Activated T-cell treated with anti-CD3 and anti-CD28 coated beads, Interleukin-2, amount 50 U/mL, for 72 hours (primary cell): ENCODE results near the gene C2CD5. TPM values are rescaled to one million over a fixed set of nuclear protein-coding genes. Genes with fewer than 3 reads are reported as not detected.

ENCODE experiments used
- ATAC-seq, 2 donors: fragments of 150-1000 bp; cut with Tn5 transposase; replicated peaks in 1 of 2; 2 replicates each; pipeline ENCODE4 v1.10.0; 2021; ENCODE audit warnings: moderate library complexity in 2 of 2, mild to moderate bottlenecking in 1 of 2
- DNase-seq, 2 donors: peaks; one replicate each; pipeline ENCODE4 v3.0.0; 2021 to 2022; ENCODE audit warnings: mixed read lengths in 1 of 2
- H3K27ac Mint-ChIP-seq: one replicate; pipeline ENCODE4 v1.8.0; 2022; ENCODE audit warnings: mild to moderate bottlenecking, moderate library complexity, mixed read lengths
- H3K27me3 Mint-ChIP-seq: one replicate; pipeline ENCODE4 v1.8.0; 2022; ENCODE audit warnings: low read depth, mixed read lengths
- H3K36me3 Mint-ChIP-seq, 2 donors: one replicate each; pipeline ENCODE4 v1.8.0; 2022; ENCODE audit warnings: mixed read lengths in 2 of 2, mild to moderate bottlenecking in 1 of 2; ENCODE audit not compliant: insufficient read depth in 2 of 2
- H3K4me1 Mint-ChIP-seq: one replicate; pipeline ENCODE4 v1.8.0; 2022; ENCODE audit warnings: low read depth, mixed read lengths
- H3K4me3 Mint-ChIP-seq, 2 donors: one replicate each; pipeline ENCODE4 v1.8.0; 2022; ENCODE audit warnings: mild to moderate bottlenecking in 2 of 2, mixed read lengths in 2 of 2, moderate library complexity in 2 of 2
- H3K9me3 Mint-ChIP-seq, 2 donors: one replicate each; pipeline ENCODE4 v1.8.0; 2022; ENCODE audit warnings: mixed read lengths in 2 of 2
- total RNA-seq, 2 donors: library from RNA; stranded (reverse); gene quantifications; one replicate each; pipeline ENCODE4 v1.2.3, GENCODE V29; 2022

The C2CD5 gene
- total RNA-seq, 2 donors from 2014 or later, result 37.4 to 44.1 TPM

DNA sequence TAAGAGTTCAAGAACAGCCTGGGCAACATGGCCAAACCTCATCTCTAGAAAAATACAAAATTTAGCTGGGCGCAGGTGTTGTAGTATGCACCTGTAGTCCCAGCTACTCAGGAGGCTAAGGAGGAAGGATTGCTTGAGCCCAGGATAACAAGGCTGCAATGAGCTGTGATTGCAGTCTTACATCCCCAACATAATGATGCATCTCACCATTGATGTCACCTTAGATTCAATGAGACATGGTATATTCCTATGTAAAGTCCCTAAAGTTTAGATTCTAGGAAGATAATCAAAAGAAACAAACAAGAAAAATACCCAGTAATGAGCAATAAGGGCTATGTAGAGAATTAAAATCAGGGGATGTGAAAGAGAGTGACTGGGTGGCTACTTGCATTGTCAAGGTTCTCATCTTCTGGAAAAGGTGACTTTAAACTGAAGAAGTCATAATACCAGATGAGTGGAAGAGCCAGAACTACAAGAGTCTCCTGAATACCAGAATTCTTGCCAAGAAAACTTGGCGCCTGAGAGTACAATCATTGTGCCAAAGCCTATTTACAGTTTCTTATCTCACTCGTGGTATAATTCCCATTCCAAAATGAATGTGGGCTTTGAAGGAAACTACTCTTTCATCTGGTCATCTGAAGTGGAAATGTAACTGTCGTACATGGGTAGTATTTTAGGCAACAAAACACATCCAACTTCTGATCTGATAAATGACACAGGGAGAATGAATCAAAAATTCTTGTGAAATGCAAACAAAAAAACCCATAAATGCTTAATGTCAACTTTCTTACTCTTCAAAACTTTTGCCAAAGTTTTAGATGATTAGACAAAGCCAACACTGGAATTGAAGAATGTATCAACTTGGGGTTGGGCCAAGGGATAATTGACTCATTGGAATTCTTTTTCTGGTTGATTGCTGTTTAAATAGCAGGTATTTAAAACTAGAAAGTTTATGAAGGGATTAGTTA lies 128.7 kb downstream of the C2CD5 start:
- ATAC-seq (peak; percentile 45 to 63), DNase-seq (no peak)
- peak overlapping the region; percentile 12 for H3K27ac Mint-ChIP-seq
- no peaks in the 10 kb centered on the region for H3K9me3 Mint-ChIP-seq
- H3K4me1 Mint-ChIP-seq, result peaks cover 14% of the 10 kb centered on the region
- H3K4me3 Mint-ChIP-seq, result peak overlapping the region in 1 of 2 donors; percentile 64
- H3K27me3 Mint-ChIP-seq, result no peaks in the 10 kb centered on the region
- no peaks in the 10 kb centered on the region for H3K36me3 Mint-ChIP-seq

DNA sequence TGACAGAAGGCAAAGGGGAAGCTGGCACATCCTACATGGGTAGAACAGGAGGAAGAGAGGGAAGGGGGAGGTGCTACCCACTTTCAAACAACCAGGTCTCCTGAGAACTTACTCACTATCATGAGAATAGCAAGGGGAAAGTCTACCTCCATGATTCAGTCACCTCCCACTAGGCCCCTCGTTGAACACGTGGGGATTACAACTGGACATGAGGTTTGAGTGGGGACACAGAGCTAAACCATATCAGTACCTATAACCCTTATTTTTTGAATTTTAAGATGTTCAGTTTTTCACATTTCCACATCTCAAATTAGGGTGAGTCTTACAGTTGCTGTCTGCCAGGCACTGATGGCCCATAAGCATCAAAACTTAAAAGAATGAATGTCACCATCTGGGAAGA lies 129.6 kb downstream of the C2CD5 start:
- no peaks in the 10 kb centered on the region for H3K27me3 Mint-ChIP-seq
- H3K9me3 Mint-ChIP-seq, result no peaks in the 10 kb centered on the region
- DNase-seq (no peak), ATAC-seq (no peak)
- peaks cover 18% of the 10 kb centered on the region for H3K4me1 Mint-ChIP-seq
- H3K4me3 Mint-ChIP-seq, result peak overlapping the region in 1 of 2 donors; percentile 17
- H3K27ac Mint-ChIP-seq, result no peak overlapping the region
- H3K36me3 Mint-ChIP-seq, result no peaks in the 10 kb centered on the region

DNA sequence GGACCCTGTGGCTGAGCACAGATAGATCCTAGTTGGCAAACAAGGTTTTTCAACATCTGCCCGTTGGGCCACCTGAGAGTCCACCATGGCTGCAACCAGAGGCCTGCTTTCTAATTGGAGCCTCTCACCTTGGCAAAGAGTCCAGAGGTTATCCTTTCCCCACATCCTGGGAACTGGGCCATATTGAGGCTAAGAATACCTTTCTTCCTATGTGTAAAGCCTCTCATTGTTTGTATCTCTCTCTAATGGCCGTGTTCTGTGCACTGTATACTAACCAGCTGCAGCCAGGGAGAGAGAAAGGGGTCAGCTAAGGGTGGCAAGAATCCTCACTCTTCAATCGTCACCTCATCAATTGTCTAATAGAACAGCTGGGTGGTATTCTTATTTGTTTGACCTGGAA lies 130.8 kb downstream of the C2CD5 start:
- Mint-ChIP-seq H3K4me3 (no peak overlapping the region), H3K4me1 (peaks cover 29% of the 10 kb centered on the region), H3K9me3 (no peaks in the 10 kb centered on the region), H3K27ac (no peak overlapping the region), H3K27me3 (no peaks in the 10 kb centered on the region), H3K36me3 (no peaks in the 10 kb centered on the region)
- ATAC-seq (no peak), DNase-seq (no peak)

DNA sequence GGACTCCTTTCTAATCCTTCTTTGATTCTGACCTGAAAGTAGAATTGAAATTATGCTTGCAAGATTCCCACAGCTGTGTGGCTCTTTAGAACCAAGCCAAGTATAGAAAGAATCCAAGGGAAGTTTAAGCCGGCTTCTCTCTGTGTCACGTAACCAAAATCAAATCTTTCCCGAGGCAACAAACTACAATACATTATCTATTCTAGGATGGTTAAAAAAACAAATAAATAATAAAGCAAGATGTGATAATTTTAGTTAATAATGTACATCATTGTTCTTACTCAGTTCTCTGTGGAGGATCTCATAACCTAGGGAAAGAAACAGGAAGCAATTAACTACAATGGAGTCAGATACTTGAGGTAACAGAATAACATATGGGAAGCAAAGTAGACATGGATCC lies 131.8 kb downstream of the C2CD5 start:
- H3K9me3 Mint-ChIP-seq, result no peaks in the 10 kb centered on the region
- no peak for ATAC-seq
- DNase-seq, result no peak
- no peaks in the 10 kb centered on the region for H3K36me3 Mint-ChIP-seq
- H3K27me3 Mint-ChIP-seq, result no peaks in the 10 kb centered on the region
- peaks cover 31% of the 10 kb centered on the region for H3K4me1 Mint-ChIP-seq
- H3K4me3 Mint-ChIP-seq, result no peak overlapping the region
- no peak overlapping the region for H3K27ac Mint-ChIP-seq

DNA sequence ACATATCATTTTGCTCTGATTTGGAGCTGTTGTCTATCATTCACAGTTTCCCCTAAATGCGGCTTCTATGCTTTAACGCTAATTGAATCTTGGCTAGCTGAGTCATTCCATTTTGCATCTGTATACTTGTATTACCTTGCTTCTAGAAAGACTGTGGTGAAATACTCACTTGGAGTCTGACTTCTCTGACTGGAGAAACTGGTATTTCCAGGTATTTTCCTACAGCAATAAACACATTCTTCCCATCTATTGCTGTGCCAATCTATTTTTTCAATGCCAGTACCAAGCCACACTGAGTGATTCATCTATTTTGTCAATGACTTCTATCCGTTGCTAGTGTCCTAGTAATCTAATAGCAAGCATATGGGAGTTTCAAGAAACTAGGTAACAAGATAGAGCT lies 133.9 kb downstream of the C2CD5 start:
- Mint-ChIP-seq H3K9me3 (no peaks in the 10 kb centered on the region), H3K4me3 (peak overlapping the region in 1 of 2 donors; percentile 67), H3K27me3 (no peaks in the 10 kb centered on the region), H3K4me1 (peaks cover 26% of the 10 kb centered on the region), H3K27ac (peak overlapping the region; percentile 30), H3K36me3 (no peaks in the 10 kb centered on the region)
- ATAC-seq (peak; percentile 28 to 40), DNase-seq (no peak)

DNA sequence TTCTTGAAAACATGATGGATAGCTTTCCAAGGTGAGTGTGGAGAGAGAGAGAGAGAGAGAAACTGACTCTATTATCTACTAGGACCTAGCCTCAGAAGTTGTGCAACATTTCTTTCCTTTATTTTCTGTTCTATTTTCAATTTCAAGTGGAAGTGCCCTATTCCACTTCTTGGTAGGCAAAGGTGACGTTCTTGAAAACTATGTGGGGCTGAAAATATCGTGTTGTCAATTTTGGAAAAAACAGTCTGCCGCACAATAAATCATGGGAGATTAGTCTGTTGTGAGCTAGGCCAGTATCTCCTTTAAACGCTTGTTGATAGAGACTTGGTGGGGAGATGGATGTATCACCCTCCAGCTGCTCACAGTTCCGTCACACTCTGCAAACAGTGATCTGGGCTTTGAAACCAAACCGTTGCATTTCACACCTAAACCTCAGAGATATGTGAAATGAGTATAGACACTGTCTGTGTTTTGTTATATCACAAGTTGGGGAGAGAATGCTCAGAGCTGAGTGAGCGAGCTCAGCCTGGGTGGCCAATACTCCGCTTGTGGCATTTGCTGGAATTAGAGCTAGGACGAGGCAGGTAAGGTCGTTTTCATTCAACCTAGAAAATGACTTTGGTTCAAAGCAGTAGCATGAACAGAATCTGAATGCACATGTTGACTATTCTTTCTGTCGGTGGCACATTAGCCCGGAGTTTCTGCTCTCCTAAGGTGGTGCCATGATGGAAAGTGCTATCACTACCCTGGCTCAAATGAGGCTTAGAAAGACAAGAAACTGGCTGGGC lies 134.8 kb downstream of the C2CD5 start:
- ATAC-seq, result peak; percentile 92 to 96
- Mint-ChIP-seq H3K27me3 (no peaks in the 10 kb centered on the region), H3K4me1 (peaks cover 17% of the 10 kb centered on the region), H3K36me3 (peaks cover 2 to 5% of the 10 kb centered on the region in 2 donors), H3K27ac (peak overlapping the region; percentile 90), H3K4me3 (peak overlapping the region; percentile 71 to 75), H3K9me3 (no peaks in the 10 kb centered on the region)
- peak; percentile 53 to 58 for DNase-seq

DNA sequence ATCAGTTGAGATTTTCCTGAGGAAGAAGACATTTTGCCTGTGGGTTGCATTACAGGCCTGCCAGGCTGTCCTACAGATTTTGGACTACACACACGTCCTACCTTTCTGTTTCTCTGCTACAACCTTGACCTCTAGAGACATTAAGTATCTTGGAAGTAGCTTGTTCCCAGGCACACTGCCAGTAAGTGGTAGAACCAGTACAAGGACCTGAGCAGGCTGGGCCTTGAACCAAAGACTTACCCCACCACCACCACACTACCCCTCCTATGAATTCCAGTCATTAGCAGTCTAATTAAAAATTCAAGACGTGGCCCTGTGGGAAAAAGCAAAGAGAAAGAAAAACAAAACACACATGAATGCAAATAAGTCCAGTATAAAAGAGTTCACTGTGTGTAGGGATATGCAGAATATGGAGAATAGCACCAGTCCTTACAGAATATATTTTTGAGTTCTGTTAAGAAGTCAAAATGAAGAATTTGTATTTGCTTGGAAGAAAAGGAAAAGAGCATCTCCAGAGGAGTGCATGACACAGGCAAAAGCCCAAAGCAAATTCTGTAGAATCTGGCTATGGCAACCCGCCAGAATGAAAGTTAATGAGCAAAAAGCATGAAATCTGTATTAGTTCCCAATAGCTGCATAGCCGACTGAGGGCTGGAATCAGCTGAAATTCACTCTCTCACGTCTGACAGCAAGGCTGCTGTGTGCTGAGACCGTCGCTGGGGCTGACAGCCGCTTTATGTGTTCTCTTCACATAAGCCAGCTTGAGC lies 135.5 kb downstream of the C2CD5 start:
- Mint-ChIP-seq H3K4me1 (peaks cover 17% of the 10 kb centered on the region), H3K4me3 (peak overlapping the region; percentile 54 to 75), H3K27me3 (no peaks in the 10 kb centered on the region), H3K9me3 (no peaks in the 10 kb centered on the region), H3K27ac (peak overlapping the region; percentile 90), H3K36me3 (peaks cover 3 to 5% of the 10 kb centered on the region in 2 donors)
- DNase-seq (no peak), ATAC-seq (peak in 1 of 2 donors; percentile 8)

DNA sequence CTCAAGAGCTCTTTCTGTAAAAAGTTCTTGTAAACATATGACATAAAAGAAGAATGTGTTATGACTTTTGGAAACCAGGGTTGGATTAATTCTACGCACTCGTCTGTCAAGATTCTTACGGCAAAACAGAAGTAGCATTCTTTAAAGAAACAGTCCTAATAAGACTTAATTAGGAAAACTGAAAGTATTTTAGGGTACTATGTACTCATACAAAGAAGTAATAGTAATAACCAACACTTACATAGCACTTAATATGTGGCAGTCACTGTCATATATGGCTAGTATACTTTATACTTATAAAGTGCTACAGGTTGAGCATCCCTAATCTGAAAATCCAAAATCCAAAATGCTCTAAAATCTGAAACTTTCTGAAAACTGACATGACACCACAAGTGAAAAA lies 136.9 kb downstream of the C2CD5 start:
- Mint-ChIP-seq H3K4me3 (peak overlapping the region in 1 of 2 donors; percentile 35), H3K27ac (no peak overlapping the region), H3K4me1 (peaks cover 17% of the 10 kb centered on the region), H3K9me3 (peaks cover 2 to 3% of the 10 kb centered on the region in 2 donors), H3K36me3 (peaks cover 5 to 7% of the 10 kb centered on the region in 2 donors), H3K27me3 (no peaks in the 10 kb centered on the region)
- ATAC-seq, result peak in 1 of 2 donors; percentile 3
- no peak for DNase-seq

DNA sequence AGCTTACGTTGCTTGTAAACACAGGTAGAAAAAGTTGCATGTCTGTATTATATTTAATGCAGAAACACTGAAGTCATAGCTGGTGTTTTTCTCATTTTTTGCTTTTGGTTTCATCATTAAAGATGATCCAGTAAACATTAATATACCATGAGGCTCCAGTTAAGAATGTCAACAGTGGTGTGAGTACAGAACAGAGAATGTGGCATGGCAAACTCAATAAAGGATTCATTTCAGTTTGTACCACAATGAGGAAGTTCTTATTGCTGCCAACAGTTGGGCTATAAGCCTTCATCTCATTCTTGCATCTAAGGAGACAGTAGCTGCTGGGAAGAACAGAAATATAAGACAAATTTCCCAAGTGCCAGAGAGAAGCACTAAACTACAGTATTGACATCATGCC lies 137.7 kb downstream of the C2CD5 start:
- DNase-seq, result no peak
- Mint-ChIP-seq H3K9me3 (peaks cover 2 to 3% of the 10 kb centered on the region in 2 donors), H3K4me1 (peaks cover 17% of the 10 kb centered on the region), H3K4me3 (no peak overlapping the region), H3K36me3 (peaks cover 5 to 7% of the 10 kb centered on the region in 2 donors), H3K27me3 (no peaks in the 10 kb centered on the region), H3K27ac (no peak overlapping the region)
- ATAC-seq, result no peak

DNA sequence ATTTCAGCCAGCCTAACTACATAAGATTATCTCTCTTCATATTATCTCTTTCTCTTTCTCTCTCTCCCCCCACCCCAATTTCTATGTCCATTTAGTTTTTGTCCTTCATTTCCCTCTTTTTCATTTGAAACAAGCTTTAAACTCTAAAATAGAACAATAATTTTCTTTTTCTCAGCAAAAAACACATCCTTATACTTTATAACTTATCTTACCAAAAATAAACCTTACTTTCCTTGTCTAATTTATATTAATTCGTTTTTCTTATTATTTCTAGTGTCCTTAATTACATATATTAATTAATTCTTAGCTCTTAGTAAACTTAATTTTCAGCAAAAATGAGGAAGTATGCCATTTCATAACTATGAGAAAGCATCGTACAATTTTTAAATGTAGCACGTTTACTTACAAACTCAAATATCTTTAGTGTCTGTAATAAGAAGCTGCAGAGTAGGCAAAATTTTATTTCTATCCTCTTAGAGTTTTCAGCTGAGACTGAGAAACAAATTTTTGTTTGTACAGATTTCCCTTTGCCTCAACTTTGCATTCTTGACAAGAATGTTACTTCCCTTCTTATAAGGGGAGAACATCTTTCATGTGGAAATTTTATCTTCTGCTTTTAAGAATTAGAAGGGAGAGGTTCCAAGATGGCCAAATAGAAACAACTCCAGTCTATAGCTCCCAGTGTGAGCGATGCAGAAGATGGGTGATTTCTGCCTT lies 144.7 kb downstream of the C2CD5 start:
- no peaks in the 10 kb centered on the region for H3K27me3 Mint-ChIP-seq
- peaks cover 7 to 12% of the 10 kb centered on the region in 2 donors for H3K9me3 Mint-ChIP-seq
- no peak overlapping the region for H3K4me3 Mint-ChIP-seq
- DNase-seq (no peak), ATAC-seq (no peak)
- H3K4me1 Mint-ChIP-seq, result peaks cover 33% of the 10 kb centered on the region
- H3K27ac Mint-ChIP-seq, result peak overlapping the region; percentile 89
- peaks cover 5 to 9% of the 10 kb centered on the region in 2 donors for H3K36me3 Mint-ChIP-seq
